OCI-LY7 (cell line): Measurements from ENCODE around the gene FAAP100. TPM values are rescaled to one million over a fixed set of nuclear protein-coding genes. Genes with fewer than 3 reads are reported as not detected.

Experiments
- BruUV-seq: library from RNA; stranded (reverse); fragments of 400-500 nt; replicated peaks from 2 replicates; lab custom pipeline; 2021; lab: Mats Ljungman, UMichigan
- CTCF ChIA-PET: fragments of 300-600 bp; sonication (Branson Sonifier 250); formaldehyde crosslinking; loops from one replicate; lab custom pipeline; 2022; ENCODE audit warnings: antibody characterized with exemption; ENCODE audit not compliant: unreplicated experiment; lab: Charles Lee
- POLR2A ChIA-PET: fragments of 300-600 bp; sonication (Branson Sonifier 250); formaldehyde crosslinking; loops from one replicate; lab custom pipeline; 2022; ENCODE audit warnings: antibody characterized with exemption; lab: Charles Lee
- DNase-seq: peaks from one replicate; pipeline ENCODE4 v3.0.0-alpha.2; 2015; ENCODE audit warnings: low spot score
- H2AFZ ChIP-seq: fragments of 200-600 bp; sonication (generic), shearing (Covaris generic); 2 replicates; pipeline ENCODE4 v1.6.1; 2014; ENCODE audit warnings: mild to moderate bottlenecking, antibody characterized with exemption, low read length, moderate library complexity
- H3K27ac ChIP-seq: fragments of 200-600 bp; sonication (generic); 2 replicates; pipeline ENCODE4 v1.5.1; 2014; ENCODE audit warnings: mixed run types, low read depth, mild to moderate bottlenecking, moderate library complexity, low read length, inconsistent platforms; ENCODE audit not compliant: poor library complexity, severe bottlenecking
- H3K36me3 ChIP-seq: fragments of 200-600 bp; sonication (generic); 2 replicates; pipeline ENCODE4 v1.6.1; 2014; ENCODE audit warnings: mild to moderate bottlenecking, antibody characterized with exemption, low read length, moderate library complexity, mixed read lengths; ENCODE audit not compliant: insufficient read depth
- H3K4me1 ChIP-seq: fragments of 200-600 bp; sonication (generic); 2 replicates; pipeline ENCODE4 v1.5.1; 2014; ENCODE audit warnings: mild to moderate bottlenecking, low read length; ENCODE audit not compliant: insufficient read depth, poor library complexity, severe bottlenecking
- H3K4me2 ChIP-seq: fragments of 200-600 bp; sonication (generic); 2 replicates; pipeline ENCODE4 v1.6.1; 2014; ENCODE audit warnings: mild to moderate bottlenecking, low read length
- H3K4me3 ChIP-seq: fragments of 200-600 bp; sonication (generic); 2 replicates; pipeline ENCODE4 v1.5.1; 2014; ENCODE audit warnings: mild to moderate bottlenecking, low read depth, low read length; ENCODE audit not compliant: poor library complexity, severe bottlenecking
- H3K79me2 ChIP-seq: fragments of 200-600 bp; sonication (generic); 2 replicates; pipeline ENCODE4 v1.6.1; 2016; ENCODE audit warnings: low read depth, mild to moderate bottlenecking, low read length, moderate library complexity, mixed read lengths; ENCODE audit not compliant: insufficient read depth
- H3K9me2 ChIP-seq: fragments of 200-600 bp; sonication (generic); 2 replicates; pipeline ENCODE4 v1.6.1; 2016; ENCODE audit warnings: mild to moderate bottlenecking, low read length, mixed read lengths; ENCODE audit not compliant: insufficient read depth
- H3K9me3 ChIP-seq: fragments of 200-600 bp; sonication (generic); 2 replicates; pipeline ENCODE4 v1.6.1; 2014; ENCODE audit warnings: mild to moderate bottlenecking, mixed run types, low read length, mixed read lengths
- H4K20me1 ChIP-seq: fragments of 200-600 bp; sonication (generic); 2 replicates; pipeline ENCODE4 v1.6.1; 2014; ENCODE audit warnings: mild to moderate bottlenecking, antibody characterized with exemption, low read length, moderate library complexity, mixed read lengths; ENCODE audit not compliant: insufficient read depth
- CTCF ChIP-seq: fragments of 200-600 bp; sonication (generic); conservative IDR thresholded peaks from 2 replicates; pipeline ENCODE4 v1.5.1; 2014; ENCODE audit warnings: mild to moderate bottlenecking, antibody characterized with exemption, low read length, moderate library complexity, mixed read lengths
- EZH2phosphoT487 ChIP-seq: fragments of 200-600 bp; sonication (generic); IDR thresholded peaks from 2 replicates; pipeline ENCODE4 v1.6.1; 2018; ENCODE audit warnings: low read depth, borderline replicate concordance, mild to moderate bottlenecking, mixed run types, antibody characterized with exemption, low read length, moderate library complexity, mixed read lengths
- intact Hi-C: fragments of 100-400 bp; cut with micrococcal nuclease; formaldehyde crosslinking; loops from one replicate; pipeline ENCODE4 v1.10.0; 2022; ENCODE audit not compliant: unreplicated experiment
- total RNA-seq, 2 experiments: library from RNA; depleted of rRNA in 1 of 2; stranded (reverse); fragments of >200 nt in 1 of 2; shearing (Covaris generic) in 1 of 2; gene quantifications; 2 replicates each; pipeline ENCODE4 v1.2.3, GENCODE V29; 2014 to 2022

Gene FAAP100
- total RNA-seq, 2 experiments from 2014 or later, result 65.2 to 74.2 TPM

GRCh38 chr17:81529437-81529803 lies 22.7 kb downstream of the FAAP100 start:
- Histone ChIP-seq H3K9me2 (no peaks in the 10 kb centered on the region), H3K4me3 (no peak overlapping the region), H3K9me3 (no peaks in the 10 kb centered on the region), H3K27ac (no peak overlapping the region), H3K4me2 (no peak overlapping the region), H3K79me2 (no peaks in the 10 kb centered on the region), H4K20me1 (no peaks in the 10 kb centered on the region), H3K36me3 (no peaks in the 10 kb centered on the region), H2AFZ (no peak overlapping the region), H3K4me1 (peaks cover 14% of the 10 kb centered on the region)
- BruUV-seq, result no TSS peak
- intact Hi-C loops, result no loop called here
- ChIA-PET POLR2A (interaction anchor here (1.2 kb wide), 1 partner anchor 9 kb away, joined by 3 read pairs; no protein-coding TSS in a partner anchor), CTCF (no interaction called here)
- TF ChIP-seq CTCF, result no peak
- no peak for DNase-seq

- intact Hi-C loops, result no loop called here
- POLR2A ChIA-PET, result interaction anchor here (1.2 kb wide), 1 partner anchor 9 kb away, joined by 3 read pairs; no protein-coding TSS in a partner anchor
- Histone ChIP-seq H4K20me1 (no peaks in the 10 kb centered on the region), H3K9me3 (no peaks in the 10 kb centered on the region), H3K4me2 (no peak overlapping the region), H3K9me2 (no peaks in the 10 kb centered on the region), H2AFZ (no peak overlapping the region), H3K79me2 (no peaks in the 10 kb centered on the region), H3K27ac (no peak overlapping the region), H3K36me3 (no peaks in the 10 kb centered on the region), H3K4me3 (no peak overlapping the region), H3K4me1 (peaks cover 9% of the 10 kb centered on the region)
- CTCF ChIA-PET, result no interaction called here
- BruUV-seq, result no TSS peak
- no peak for DNase-seq
- no peak for TF ChIP-seq EZH2phosphoT487
- no peak for TF ChIP-seq CTCF
Observed at GRCh38 chr17:81528651-81529436, 23.3 kb downstream of the FAAP100 start.

- CTCF ChIA-PET, result no interaction called here
- H3K27ac ChIP-seq, result no peak overlapping the region
- H4K20me1 ChIP-seq, result no peaks in the 10 kb centered on the region
- DNase-seq, result no peak
- no peaks in the 10 kb centered on the region for H3K9me3 ChIP-seq
- no peaks in the 10 kb centered on the region for H3K36me3 ChIP-seq
- no TSS peak for BruUV-seq
- no peak overlapping the region for H2AFZ ChIP-seq
- H3K4me2 ChIP-seq, result no peak overlapping the region
- peaks cover 4% of the 10 kb centered on the region for H3K4me1 ChIP-seq
- H3K79me2 ChIP-seq, result no peaks in the 10 kb centered on the region
- H3K4me3 ChIP-seq, result no peak overlapping the region
- intact Hi-C loops, result no loop called here
- no peaks in the 10 kb centered on the region for H3K9me2 ChIP-seq
- TF ChIP-seq CTCF, result no peak
- TF ChIP-seq EZH2phosphoT487, result no peak
- POLR2A ChIA-PET, result interaction anchor here (1.2 kb wide), 1 partner anchor 8 kb away, joined by 3 read pairs; no protein-coding TSS in a partner anchor
Observed at GRCh38 chr17:81528384-81528650, 23.8 kb downstream of the FAAP100 start.
